GM19468 (cell line): ENCODE results near the gene COL13A1.

Experiments used
- ATAC-seq: cut with Tn5 transposase; IDR thresholded peaks from one replicate; pipeline ENCODE4 v1.9.1; 2021; ENCODE audit warnings: mild to moderate bottlenecking, moderate library complexity, moderate number of reproducible peaks; ENCODE audit not compliant: unreplicated experiment; ENCODE audit errors: extremely low read depth

Gene COL13A1

GRCh38 chr10:69899727-69900595, 98.3 kb downstream of the COL13A1 start:
- ATAC-seq, result no peak

- no peak for ATAC-seq
These were observed 99.3 kb downstream of the COL13A1 start for GRCh38 chr10:69901022-69901421.

- ATAC-seq, result no peak
These were observed 100.2 kb downstream of the COL13A1 start for GRCh38 chr10:69901628-69902505.

- ATAC-seq, result no peak
These were observed 101.3 kb downstream of the COL13A1 start for GRCh38 chr10:69902835-69903535.

GRCh38 chr10:69904533-69904932, 102.8 kb downstream of the COL13A1 start:
- ATAC-seq, result no peak

- no peak for ATAC-seq
These were observed 104.7 kb downstream of the COL13A1 start for GRCh38 chr10:69906425-69906824.

GRCh38 chr10:69907517-69907916, 105.8 kb downstream of the COL13A1 start:
- ATAC-seq, result no peak

- ATAC-seq, result no peak
These were observed 106.4 kb downstream of the COL13A1 start for GRCh38 chr10:69908124-69908523.

- no peak for ATAC-seq
These were observed 108.9 kb downstream of the COL13A1 start for GRCh38 chr10:69910561-69910960.

- no peak for ATAC-seq
These were observed 110.2 kb downstream of the COL13A1 start for GRCh38 chr10:69911613-69912528.

GRCh38 chr10:69912589-69912988, 110.9 kb downstream of the COL13A1 start:
- ATAC-seq, result no peak

GRCh38 chr10:69913606-69914382, 112.1 kb downstream of the COL13A1 start:
- ATAC-seq, result no peak

GRCh38 chr10:69914398-69915214, 112.9 kb downstream of the COL13A1 start:
- ATAC-seq, result no peak

- ATAC-seq, result no peak
These were observed 113.5 kb downstream of the COL13A1 start for GRCh38 chr10:69915215-69915560.

- ATAC-seq, result no peak
These were observed 114.4 kb downstream of the COL13A1 start for GRCh38 chr10:69916118-69916517.

GRCh38 chr10:69918036-69918435, 116.3 kb downstream of the COL13A1 start:
- ATAC-seq, result no peak

GRCh38 chr10:69919250-69919649, 117.5 kb downstream of the COL13A1 start:
- no peak for ATAC-seq

GRCh38 chr10:69925111-69925510, 123.4 kb downstream of the COL13A1 start:
- ATAC-seq, result no peak
